GM12874 (cell line): ENCODE results near the gene PLPP3.

Source experiments
- CTCF ChIP-seq: IDR thresholded peaks from 2 replicates; pipeline ENCODE4 v1.5.1; 2011; ENCODE audit warnings: low read depth, mild to moderate bottlenecking, control low read depth, low read length, moderate library complexity; ENCODE audit not compliant: insufficient read depth

The PLPP3 gene

GRCh38 chr1:56526571-56527174, 52.7 kb downstream of the PLPP3 start:
- TF ChIP-seq CTCF, result no peak

- no peak for TF ChIP-seq CTCF
Measured at GRCh38 chr1:56525489-56526041, 53.8 kb downstream of the PLPP3 start.

- TF ChIP-seq CTCF, result no peak
Measured at GRCh38 chr1:56524263-56524662, 55.1 kb downstream of the PLPP3 start.

GRCh38 chr1:56522680-56523079, 56.7 kb downstream of the PLPP3 start:
- TF ChIP-seq CTCF, result no peak

- TF ChIP-seq CTCF, result no peak
Measured at GRCh38 chr1:56520016-56520601, 59.3 kb downstream of the PLPP3 start.

- no peak for TF ChIP-seq CTCF
Measured at GRCh38 chr1:56517404-56518130, 61.8 kb downstream of the PLPP3 start.

GRCh38 chr1:56516539-56517252, 62.7 kb downstream of the PLPP3 start:
- no peak for TF ChIP-seq CTCF
